Measurements from ENCODE around the gene FHL3.
"Not testable (repeated sequence)": the region's sequence is repeated elsewhere in the genome, so short reads cannot be mapped to it uniquely, and the experiment has no call there.

Gene FHL3

DNA sequence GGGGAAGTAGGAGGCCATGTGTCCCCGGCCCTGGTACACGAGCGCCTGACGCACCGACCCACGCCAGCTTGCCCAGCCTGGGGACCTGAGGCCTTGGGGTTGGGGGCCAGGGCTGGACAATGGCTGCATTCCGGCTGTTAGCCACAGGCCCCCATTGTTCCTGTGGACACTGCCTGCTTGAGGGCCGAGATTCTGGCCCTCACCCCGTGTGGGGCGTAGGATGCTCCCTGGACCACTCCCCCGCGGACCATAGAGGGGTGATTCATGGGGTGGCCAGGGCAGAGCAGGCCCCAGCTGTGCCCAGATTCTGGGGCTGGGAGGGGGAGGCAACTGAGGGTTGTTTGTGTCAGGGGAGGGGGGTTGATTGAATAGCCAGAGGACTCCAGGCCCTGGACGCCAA lies 29.6 kb upstream of the FHL3 start:
- no peak for DNase-seq

DNA sequence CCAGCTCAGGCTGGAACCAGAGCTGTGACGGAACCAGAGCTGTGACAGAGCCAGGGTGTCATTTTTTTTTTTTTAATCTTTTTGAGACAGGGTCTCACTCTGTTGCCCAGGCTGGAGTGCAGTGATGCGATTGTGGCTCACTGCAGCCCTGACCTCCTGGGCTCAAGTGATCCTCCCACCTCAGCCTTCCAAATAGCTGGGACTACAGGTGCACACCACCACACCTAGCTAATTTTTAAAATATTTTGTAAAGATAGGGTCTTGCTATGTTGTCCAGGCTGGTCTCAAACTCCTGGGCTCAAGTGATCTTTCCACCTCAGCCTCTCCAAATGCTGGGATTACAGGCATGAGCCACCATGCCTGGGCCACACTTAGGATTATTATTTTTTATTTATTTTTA lies 27.7 kb upstream of the FHL3 start:
- not testable (repeated sequence) for DNase-seq

DNA sequence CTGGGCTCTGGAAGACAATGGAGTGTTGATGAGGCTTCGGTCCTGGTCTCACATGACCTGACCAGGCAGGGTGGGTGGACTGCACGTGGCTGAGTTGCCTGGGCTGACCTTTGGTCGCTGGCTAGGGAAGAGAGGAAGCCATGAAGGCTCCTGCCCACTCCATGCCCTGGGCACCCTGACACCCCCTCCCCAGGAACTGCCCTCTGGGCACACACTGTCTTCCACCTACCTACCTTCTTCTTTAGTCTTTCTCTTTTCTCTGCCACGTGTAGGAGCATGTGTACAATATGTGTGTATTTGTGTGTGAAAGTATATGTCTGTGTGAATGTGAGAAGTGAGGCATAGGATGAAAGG lies 26.2 kb upstream of the FHL3 start:
- DNase-seq: no peak

DNA sequence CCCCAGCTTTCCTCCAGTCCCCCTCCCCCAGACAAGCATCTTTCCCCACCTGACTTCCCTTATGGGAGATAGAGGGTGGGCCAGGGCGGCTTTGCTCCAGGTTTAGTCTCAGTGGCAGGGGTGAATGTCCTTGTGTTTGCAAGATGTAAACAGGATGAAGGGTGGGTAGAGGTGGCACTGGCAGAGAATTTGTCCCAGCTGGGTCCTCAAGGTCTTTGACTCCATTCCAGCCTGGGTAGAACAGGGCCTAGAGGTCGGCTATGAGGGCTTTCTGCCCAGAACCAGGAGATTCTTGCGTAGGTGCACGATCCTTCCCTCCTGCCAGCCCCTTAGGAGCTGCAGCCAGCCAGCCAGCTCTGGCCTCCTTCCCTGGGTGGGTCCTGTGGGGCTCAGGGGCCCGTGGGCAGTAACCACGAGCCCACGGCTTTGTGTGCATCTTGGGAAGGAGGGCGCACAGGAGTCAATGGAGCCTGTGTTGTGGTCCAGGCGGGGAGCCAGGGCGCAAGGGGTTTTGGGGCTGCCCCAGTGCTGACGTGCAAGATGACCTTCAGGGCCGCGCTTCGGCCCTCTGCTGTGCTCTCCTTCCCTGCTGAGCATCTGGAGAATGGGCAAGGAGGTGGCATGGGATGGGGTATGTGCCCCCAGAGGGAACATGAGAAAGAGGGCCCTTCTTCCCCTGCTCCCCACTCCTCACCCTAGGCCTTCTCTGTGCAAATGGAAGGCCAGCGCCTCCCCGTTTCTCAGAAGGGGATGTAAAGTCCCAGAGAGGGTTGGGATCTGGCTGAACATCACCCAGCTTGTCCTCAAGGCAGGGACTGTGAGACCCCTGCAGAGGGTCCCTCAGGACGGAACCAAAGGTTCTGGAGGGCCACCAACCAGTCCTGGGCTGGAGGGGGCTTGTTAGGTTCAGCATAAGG lies 25.5 kb upstream of the FHL3 start:
- DNase-seq: no peak

DNA sequence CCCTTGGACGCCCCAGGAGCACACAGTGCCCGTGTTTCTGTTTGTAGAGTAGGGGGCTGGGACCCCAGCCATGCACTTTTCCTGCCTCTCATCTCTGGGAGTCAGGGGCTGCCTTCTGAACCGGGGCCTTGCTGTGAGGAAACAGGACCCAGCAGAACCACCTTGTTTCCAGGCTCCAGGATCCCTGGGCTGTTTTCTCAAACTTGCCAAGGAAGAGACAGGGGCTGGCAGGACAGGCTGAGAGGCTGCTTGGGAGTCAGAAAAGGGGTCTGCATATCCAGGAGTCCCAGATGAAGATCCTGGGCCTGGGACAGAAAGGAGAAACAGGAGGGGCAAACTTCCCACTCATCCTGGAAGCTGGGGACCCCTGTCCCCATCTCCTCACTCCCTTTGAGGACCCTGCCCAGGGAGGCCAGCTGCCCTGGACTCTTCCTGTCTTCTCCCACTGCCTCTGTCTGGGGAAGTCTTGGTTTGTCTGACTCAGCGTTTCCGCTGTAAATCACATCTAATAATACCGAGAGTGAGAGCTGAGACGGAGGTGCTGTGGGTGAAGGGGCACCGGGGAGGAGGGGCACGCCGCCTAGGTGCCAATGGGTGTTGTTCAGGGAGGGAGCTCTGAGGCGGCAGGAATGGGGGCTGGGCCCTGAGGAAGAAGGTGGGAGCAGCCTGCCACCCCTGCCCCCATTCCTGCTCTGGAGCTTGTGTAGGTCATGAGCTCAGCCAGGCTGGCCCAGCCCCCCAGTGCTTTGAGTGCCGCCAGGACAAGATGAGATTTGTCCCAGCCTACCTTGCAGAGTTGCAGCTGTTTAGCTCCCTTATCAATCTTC lies 24.6 kb upstream of the FHL3 start:
- peak in 2 of 4 experiments; percentile 32 to 40 for DNase-seq

DNA sequence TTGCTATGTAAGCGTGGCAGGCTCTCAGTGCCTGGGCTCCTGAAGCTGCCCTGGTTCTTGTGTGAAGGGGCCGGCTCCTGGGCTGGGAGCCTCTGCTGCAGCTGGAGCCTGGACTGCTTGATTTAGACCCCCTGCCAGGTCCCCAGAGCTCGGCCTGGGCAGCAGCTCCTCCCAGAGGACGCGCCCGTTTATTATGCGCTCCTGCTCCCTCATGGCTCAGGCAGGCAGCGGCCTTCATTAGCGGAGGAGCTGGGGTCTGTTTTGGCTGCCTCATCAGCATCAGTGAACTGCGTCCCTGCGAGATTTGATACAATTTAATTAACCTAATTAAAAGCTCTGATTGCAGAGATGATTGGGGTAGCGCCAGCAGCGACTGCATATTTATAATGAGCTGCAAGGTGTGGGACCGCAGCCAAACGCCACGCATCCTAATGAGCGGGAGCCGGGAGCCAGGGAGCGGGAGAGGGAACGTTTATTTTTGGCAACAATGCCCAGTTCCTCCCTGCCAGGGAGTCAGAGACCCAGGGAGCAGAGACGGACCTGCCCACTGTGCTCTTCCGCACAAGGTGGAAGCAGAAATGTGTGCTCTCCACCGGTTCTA lies 23.9 kb upstream of the FHL3 start:
- DNase-seq: no peak

DNA sequence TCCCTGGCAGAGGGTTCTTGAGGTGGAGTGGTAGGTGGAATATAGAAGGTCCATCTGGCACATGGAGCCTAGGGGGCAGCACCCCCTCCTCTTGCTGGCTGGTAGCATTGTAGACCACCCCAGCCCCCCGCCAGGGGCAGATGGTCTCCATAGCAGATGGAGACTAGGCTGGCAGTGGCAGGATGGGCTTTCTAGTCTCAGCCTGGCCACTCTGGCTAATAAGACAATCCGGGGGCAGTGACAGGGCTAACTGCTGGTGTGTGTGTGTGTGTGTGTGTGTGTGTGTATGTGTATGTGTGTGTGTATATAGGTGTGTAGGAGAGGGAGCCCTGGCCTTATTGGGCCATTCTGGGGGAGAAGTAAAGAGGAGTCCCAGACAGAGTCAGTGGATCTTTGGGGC lies 23.4 kb upstream of the FHL3 start:
- no peak for DNase-seq

DNA sequence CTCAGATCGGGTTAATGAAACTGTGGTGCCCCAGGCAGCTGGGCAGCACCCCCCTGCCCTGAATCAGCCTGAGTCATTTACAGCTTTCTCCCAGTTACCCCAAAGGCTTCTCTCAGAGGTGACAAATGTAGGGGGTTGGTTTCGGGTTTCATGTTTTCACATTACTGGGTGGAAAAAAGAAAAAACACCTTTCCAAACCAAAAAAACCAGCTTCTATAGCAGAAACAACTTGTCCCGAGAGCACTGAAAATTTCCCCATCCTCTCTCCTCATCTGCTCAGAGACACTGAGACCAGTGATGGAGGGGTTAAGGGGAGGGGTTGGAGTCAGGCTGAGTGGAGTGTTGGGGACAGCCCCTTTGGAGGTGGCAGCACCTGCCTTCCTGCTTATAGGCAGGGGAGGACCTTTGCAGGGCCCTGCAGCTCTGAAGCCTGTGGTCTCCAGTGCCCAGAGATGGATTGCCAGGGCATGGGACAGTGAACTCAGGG lies 22.8 kb upstream of the FHL3 start:
- DNase-seq: peak in 2 of 4 experiments; percentile 34 to 50

DNA sequence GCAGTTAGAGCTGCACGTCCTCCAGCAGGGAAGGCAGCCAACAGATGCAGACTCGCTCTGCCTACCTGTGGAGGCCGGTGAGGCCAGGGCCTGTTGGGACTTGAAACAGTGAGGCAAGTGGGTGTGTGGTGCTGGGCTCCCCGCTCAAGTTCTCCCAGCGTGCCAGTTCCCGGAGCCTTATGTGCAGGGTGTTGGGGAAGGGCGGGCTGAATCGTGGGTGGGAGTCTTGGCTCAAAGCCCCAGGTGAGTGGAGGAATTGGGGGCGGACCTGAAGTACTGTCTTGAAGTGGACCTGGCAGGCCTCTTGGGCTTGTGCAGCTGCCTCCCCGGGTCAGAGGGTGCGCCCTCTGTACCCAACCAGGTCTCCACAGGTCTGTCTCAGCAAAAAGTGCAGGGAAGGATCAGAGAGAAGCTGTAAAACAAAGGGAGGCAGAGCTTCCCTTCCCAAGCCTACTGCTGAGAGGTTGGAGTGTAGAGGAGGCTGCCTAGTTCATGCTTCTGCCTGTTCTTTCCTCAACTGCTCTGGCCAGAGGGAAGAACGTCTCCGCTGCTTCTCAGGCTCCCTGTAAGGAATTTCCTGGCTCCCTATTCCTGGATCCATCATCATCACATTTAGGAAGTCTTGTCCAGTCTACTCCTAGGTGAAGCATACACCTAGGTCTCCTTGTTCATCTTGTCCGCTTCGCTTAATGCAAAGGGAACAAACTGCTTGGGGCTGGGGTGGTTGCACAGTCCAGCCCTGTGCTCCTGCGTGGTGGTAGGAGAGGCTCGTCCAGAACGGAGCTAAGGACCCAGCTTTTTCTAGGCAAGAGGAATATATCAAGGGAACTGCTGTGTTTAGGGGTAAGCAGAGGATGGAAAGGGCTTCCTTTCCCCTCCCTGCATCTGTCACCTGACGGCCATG lies 22.1 kb upstream of the FHL3 start:
- no peak for DNase-seq

DNA sequence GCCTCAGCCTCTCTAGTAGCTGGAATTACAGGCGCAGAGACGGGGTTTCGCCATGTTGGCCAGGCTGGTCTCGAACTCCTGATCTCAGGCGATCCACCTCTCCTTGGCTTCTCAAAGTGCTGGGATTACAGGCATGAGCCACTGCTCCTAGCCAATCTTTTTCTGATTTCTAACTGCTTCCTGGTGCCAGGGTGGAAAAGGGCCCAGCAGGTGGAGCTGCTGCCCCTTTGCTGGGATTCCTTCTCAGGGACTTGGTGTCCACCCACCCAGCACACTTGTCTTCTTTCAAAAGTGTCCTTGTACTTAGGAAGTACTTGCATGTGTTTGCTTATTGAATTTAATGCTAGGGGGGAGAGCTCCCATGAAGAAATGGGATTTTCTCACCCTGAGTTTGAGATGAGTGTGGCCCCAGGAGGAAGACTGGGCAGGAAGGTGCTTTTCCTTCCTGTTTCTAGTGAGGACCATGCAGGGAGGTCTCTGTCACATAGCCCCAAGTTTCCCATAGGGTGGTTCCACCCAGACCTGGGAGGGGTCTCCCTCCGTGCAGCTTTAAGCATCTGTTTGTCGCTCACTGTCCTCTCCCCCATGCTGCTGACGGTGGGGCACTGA lies 21.4 kb upstream of the FHL3 start:
- peak in 1 of 4 experiments; percentile 30 for DNase-seq

DNA sequence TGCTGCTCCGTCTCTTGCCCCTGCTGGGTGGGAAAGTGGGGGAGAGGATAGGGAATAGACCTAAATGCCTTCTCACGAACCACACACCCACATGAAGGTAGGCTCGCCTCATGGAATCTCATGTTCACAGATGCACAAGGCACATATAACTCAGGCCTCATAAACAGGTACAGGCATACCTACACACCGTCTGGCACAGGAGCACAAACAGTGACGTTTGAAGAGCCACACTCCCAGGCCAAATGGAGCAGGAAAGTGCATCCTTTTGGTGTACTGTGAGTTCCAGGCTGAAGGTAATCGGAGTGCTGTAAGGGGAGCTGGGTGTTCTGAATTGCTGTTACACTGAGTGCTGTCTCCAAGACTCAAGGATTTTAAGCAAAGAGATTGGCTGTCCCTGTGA lies 20.4 kb upstream of the FHL3 start:
- DNase-seq: no peak

DNA sequence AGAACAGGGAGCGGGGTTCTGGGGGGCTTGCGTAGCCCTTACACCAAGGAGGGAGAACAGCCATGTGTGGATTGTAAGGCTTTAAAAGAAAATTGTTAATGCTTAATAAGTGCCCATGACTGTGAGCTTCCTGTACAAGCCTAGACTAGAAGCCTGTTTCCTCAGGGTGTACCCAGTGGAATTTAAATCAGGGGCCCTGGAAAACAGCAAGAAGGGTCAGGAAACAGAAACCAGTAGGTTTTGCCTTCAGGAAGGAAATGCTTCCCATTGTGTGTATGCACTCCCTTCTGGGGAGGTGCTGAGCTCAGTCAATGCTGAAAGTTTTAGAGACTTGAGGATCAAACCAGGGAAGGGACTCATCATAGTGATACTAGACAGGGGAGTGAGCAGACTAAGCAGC lies 19.9 kb upstream of the FHL3 start:
- DNase-seq: no peak

DNA sequence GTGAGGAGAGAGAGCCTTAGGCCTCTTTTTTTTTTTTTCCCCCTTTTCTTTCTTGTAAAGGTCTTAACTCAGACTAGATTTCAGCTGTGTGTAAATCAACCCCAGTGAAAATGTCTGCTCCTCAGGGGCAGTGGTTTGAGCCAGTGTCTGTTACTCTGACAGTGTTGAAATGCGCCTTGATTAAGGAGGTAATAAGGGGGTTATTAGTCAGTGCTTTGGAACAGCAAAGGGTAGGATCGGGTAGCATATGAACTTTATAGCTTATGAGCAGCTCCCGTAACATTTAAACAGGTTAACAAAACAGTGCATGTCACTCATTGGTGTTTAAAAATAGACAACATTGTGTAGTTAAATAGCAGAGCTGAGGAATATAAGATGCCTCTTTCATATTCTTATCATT lies 17.5 kb upstream of the FHL3 start:
- no peak for DNase-seq

DNA sequence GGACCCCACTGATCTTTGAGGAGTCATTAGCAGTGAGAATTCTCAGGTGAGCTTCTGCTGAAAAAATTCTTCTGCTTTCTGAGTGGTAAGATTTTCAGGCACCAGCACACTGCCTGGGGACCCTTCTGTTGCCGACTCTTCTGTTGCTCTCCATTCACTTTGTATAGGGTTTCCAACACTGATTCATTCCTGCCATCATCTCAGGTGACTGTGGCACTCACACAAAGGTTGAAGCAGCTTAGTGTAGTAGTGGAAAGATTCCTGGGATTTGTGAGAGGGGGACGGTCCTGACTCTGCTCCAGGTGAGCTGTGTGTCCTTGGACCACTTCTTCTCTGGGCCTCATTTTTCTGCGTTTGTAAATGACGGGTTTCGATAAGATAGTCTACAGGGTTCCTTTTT lies 16.7 kb upstream of the FHL3 start:
- no peak for DNase-seq

DNA sequence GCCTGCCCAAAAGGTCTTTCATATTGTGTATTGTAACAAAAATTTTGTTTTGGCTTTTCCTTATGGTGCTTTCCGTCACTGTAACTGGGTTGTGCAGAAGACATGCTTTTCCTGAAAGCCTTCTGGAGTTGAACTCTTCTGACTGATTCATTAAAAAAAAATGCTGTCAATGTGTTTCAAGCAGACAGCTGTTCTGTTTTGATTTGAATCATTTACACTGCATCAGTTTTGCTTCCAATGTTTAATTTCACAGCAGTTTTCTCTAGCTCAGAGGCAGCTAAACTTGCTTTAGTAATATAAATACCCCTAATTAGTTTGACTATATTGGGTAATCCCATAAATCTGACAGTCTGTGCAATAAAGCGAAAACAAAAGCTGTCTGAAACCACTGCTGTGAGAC lies 15.1 kb upstream of the FHL3 start:
- no peak for DNase-seq

DNA sequence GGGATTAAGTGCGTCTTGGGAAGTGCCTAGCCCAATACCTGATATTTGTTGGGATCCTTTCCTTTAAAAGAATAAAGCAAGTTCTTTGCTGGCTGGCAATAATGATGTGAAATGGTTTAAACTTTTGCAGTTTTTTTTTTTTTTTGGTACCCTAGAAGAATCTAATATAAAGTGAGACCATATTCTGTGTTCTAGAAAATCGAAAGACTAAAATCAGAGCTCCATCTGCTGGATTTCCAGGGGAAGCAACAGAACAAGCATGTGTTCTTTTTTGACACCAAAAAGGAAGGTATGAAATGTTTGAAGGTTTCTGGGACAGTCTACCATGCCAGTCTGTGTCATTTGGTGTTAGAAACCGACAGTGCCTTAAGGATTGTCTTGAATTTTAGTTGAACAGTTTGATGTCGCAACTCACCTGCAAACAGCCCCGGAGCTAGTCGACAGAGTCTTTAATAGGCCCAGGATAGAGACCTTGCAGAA lies 13.6 kb upstream of the FHL3 start:
- no peak for DNase-seq

DNA sequence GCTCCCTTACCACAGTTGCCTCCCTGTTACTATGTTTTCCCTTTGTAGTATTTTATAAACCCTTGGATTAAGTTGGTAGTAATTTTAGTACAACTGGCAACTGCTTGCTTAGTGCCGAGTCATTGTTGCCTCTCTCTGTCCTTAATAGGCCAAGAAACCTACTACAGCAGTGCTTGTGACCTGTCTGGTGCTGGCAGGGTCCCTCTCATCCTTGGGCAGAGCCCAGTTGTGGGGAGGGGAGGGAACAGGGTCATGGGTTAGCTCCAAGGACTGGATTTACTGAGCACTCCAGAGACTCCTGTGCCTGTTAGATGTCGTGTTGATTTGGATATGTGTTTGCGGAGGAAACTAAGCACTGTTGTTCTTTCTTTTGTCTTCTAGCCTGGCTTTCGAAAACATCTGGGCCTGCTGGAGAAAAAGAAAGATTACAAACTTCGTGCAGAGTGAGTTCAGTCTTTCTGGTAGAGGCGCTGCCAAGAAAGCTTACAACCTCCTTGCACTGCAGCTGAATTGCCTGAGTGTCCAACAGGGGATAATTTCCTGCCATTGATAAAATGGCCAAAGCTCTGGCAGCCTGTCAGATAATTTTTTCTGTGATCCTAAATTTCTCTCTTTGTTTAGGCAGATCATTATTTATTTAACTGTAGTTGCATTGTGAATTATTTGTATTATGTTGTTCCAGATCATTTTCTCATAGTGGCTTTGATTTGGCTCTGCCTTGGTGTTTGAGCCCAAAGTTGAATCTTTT lies 10.8 kb upstream of the FHL3 start:
- no peak for DNase-seq

DNA sequence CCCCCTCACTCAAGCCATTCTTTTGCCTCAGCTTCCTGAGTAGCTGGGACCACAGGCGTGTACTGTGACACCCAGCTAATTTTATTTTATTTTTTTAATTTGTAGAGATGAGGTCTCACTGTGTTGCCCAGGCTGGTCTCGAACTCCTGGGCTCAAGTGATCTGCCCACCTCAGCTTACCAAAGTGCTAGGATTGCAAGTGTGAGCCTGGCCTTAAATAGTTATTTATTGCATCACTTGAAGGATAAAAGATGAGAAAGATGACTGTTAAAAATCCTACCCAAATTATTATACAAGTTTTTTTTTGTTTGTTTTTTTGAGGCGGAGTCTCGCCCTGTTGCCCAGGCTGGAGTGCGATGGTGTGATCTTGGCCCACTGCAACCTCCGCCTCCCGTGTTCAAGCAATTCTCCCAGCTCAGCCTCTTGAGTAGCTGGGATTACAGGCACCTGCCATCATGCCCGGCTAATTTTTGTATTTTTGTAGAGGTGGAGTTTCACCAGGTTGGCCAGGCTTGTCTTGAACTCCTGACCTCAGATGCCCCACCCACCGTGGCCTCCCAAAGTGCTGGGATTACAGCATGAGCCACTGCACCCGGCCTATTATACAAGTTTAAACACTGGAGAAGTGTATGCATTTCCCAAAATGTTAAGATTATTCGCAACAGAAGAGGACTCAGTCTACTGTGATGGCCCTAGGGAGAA lies 9.6 kb upstream of the FHL3 start:
- no peak for DNase-seq

DNA sequence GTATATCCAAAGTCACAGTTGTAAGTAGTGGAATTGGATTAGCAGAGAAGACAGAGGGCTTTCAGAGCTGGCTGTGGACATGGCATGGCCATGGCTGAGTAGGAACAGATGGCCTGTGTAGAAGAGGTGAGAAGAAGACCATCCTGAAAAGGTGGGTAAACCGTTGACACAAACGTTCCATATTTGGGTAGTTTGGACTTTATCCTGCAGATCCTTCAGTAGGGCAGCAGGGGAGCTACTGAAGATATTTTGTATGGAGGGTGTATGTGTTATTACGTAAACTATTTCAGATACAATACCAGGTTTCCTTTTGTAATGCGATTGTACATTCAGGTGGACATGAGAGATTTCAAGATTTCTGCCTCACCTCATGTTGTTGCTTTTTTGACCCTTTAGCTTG lies 8.9 kb upstream of the FHL3 start:
- DNase-seq: no peak

DNA sequence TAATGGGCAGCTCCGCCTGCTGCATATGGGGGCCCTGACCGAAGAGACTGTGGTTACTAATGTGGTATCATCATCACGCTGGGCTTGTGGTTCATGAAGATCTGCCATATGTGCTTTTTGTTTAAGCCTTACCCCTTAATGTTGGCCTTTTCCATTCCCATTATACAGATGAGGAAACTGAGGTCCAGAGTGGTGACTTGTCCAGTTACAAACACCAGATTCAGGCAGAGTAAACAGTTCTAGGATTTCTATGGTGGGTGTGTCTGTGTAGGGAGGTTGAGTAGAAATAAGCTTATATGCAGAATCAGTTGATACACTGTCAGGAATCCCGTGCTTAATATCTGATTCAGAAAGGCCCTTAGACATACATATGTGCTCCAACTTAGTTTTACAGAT lies 7.9 kb upstream of the FHL3 start:
- no peak for DNase-seq
